MG63 (cell line): ENCODE data around the gene ZPBP. TPM values are rescaled to one million over a fixed set of nuclear protein-coding genes. Genes with fewer than 3 reads are reported as not detected.
"Not testable (repeated sequence)": the region's sequence is repeated elsewhere in the genome, so short reads cannot be mapped to it uniquely, and the experiment has no call there.

ENCODE experiments used
- DNase-seq: peaks from one replicate; pipeline ENCODE4 v3.0.0-alpha.2; 2020
- H3K27me3 ChIP-seq: fragments of 250-450 bp; sonication (Bioruptor Pico); 2 replicates; pipeline ENCODE4 v1.5.1; 2020; ENCODE audit warnings: mild to moderate bottlenecking, moderate library complexity
- H3K36me3 ChIP-seq: fragments of 250-450 bp; sonication (Bioruptor Pico); 2 replicates; pipeline ENCODE4 v1.5.1; 2020; ENCODE audit warnings: mild to moderate bottlenecking, moderate library complexity
- H3K4me3 ChIP-seq: fragments of 250-450 bp; sonication (Bioruptor Pico); 2 replicates; pipeline ENCODE4 v1.5.1; 2020; ENCODE audit warnings: mild to moderate bottlenecking, moderate library complexity
- H3K9me3 ChIP-seq: fragments of 250-450 bp; sonication (Bioruptor Pico); 2 replicates; pipeline ENCODE4 v1.5.1; 2020; ENCODE audit warnings: mild to moderate bottlenecking, moderate library complexity
- total RNA-seq: library from RNA; depleted of rRNA; stranded (reverse); fragments of >200 nt; shearing (Covaris generic); gene quantifications from 2 replicates; pipeline ENCODE4 v1.2.3, GENCODE V29; 2014; ENCODE audit warnings: low replicate concordance

Gene ZPBP
- total RNA-seq, 1 experiment from 2014 or later, result not detected

DNA sequence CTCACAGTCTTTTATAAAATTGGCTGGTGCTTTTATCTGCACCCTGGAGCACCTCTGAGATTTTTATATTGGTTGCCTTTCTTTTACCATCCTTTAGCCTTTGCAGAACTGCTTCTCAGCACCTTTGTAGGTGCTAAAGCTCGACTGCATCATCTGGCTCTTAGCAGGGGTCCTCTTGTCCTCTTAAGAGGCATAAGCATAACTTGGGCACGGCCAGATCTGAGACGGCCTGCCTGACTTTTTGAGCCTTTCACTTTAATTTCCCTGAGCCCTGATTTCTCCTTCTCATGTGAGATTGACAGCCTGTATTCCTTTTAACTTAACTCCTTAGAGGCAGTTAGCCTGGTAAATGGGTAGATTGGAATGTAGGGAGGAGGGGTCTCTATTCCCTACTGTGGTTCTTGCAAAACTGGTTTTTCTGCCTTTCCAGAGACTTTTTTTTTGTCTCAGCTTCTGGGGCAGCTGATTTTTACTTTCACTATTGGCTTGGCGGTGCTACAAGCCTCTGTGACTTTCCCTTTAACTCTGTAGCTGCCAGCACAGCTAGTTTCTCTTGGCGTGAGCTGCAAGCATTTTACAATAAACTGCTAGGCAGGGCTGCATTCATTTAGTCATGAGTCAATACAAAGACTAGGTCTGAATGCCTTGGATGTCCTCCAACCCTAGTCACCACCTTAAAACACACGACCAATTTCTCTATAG is 24.0 kb downstream of the ZPBP start:
- peak overlapping the region; percentile 52 for H3K4me3 ChIP-seq
- peak; percentile 80 for DNase-seq
- H3K9me3 ChIP-seq, result 0 out of 2 replicates have a peak, but pooled peaks cover 2% of the 10 kb centered on the region
- H3K36me3 ChIP-seq, result no peaks in the 10 kb centered on the region
- no peaks in the 10 kb centered on the region for H3K27me3 ChIP-seq

DNA sequence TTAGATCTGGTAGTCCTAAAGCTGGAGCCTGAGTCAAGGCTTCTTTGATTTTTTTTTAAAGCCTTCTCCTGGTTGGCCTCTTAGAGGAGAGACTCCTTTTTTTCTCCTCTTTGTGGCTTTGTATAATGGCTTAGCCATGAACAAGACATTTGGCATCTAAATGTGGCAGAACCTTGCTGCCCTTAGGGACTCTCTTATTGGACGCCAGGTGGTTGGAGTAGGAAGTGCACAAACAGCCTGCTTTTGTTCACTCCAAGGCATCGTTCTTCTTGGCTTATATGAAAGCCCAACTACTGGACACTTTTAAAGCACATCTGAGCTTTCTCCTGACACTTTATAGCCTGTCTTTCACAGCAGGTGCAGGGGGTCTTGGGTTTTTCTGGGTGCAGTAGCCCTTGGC is 25.0 kb downstream of the ZPBP start:
- H3K9me3 ChIP-seq, result 0 out of 2 replicates have a peak, but pooled peaks cover under 1% of the 10 kb centered on the region
- DNase-seq, result peak; percentile 24
- H3K27me3 ChIP-seq, result no peaks in the 10 kb centered on the region
- H3K36me3 ChIP-seq, result no peaks in the 10 kb centered on the region
- no peak overlapping the region for H3K4me3 ChIP-seq

DNA sequence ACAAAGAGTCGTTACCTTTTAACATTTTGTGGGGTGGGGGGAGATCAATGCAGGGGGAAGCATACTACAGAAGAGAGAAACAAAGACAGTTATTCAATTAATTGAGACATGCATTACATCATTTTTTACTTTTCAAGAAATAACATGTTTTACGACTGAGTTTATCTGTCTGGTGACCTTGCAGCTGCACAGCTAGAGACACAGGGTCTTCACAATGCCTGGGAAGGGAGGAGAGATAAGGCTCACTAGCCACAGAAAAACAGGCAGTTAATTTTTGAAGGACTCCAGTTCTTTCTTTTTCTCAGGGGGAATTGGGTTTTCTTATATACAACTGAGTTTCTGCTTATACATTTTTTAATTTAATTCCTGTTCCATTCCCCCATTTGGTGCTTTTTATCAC is 30.1 kb downstream of the ZPBP start:
- Histone ChIP-seq H3K36me3 (no peaks in the 10 kb centered on the region), H3K27me3 (0 out of 2 replicates have a peak, but pooled peaks cover 2% of the 10 kb centered on the region)
- DNase-seq, result no peak

DNA sequence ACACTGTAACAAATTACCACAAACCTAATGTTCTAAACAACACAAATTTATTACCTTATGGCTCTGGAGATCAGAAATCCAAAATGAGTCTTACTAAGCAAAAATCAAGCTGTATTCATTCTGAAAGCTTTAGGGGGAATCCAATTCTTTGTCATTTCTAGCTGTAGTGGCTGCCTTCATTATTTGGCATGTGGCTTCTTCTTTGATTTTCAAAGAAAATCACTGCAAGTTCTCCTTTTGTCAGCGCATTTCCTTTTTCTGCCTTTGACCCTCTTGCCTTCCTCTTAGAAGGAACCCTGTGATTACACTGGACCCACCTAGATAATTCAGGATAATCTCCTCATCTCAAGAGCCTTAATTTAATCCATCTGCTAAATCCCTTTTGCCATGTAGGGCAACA is 36.9 kb downstream of the ZPBP start:
- H3K4me3 ChIP-seq, result no peak overlapping the region
- no peak for DNase-seq
- H3K9me3 ChIP-seq, result no peaks in the 10 kb centered on the region
- no peaks in the 10 kb centered on the region for H3K36me3 ChIP-seq
- H3K27me3 ChIP-seq, result peaks cover 6% of the 10 kb centered on the region; the same call in 1 of the 2 replicates

More for the DNA sequence above, 30.1 kb downstream of the ZPBP start:
- Histone ChIP-seq H3K9me3 (no peaks in the 10 kb centered on the region), H3K4me3 (no peak overlapping the region)

DNA sequence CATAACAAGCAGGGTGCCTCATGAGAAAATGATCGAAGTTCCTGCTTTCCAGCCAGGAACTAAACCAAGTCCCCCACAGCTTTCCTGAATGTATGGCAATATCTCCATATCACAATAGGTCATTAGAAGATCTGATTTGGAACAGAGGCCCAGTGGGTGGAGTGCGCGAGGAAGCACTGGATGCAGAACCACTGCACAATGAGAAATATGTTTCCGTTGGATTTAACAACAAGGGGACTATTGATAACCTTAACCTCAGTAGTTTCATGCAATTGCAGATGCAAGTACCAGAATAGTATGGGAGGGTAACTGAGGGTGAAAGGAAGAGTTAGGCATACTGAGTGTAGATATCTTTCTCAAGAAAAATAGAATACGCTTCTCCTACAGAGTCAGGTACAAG is 45.3 kb downstream of the ZPBP start:
- DNase-seq, result no peak
- Histone ChIP-seq H3K27me3 (no peaks in the 10 kb centered on the region), H3K4me3 (no peak overlapping the region), H3K36me3 (no peaks in the 10 kb centered on the region), H3K9me3 (no peaks in the 10 kb centered on the region)

DNA sequence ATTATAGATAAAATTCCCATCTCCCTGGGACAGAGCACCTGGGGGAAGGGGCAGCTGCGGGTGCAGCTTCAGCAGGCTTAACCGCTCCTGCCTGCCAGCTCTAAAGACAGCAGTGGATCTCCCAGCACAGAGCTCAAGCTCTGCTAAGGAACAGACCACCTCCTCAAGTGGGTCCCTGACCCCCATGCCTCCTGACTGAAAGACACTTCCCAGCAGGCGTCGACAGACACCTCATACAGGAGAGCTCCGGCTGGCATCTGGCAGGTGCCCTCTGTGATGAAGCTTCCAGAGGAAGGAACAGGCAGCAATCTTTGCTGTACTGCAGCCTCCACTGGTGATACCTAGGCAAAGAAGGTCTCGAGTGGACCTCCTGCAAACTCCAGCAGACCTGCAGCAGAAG is 51.9 kb downstream of the ZPBP start:
- DNase-seq, H3K9me3 ChIP-seq, H3K36me3 ChIP-seq, H3K27me3 ChIP-seq, H3K4me3 ChIP-seq: not testable (repeated sequence)

DNA sequence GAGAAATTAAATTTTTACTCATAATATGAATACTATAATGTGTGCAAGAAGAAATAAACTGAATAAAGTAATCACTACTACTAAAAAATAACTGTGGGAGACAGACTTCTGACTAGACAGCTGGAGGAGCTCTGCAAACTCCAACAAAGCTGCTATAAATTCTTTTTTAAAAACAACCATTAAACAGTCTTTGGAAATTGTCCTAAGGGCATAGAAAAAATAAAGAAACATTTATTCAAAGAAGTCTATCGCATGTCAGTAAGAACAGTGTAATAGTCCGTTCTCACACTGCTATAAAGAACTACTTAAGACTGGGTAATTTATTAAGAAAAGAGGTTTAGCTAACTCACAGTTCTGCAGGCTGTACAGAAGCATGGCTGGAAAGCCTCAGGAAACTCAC is 56.0 kb downstream of the ZPBP start:
- no peaks in the 10 kb centered on the region for H3K9me3 ChIP-seq
- H3K36me3 ChIP-seq, result no peaks in the 10 kb centered on the region
- no peak overlapping the region for H3K4me3 ChIP-seq
- H3K27me3 ChIP-seq, result no peaks in the 10 kb centered on the region
- DNase-seq, result no peak

DNA sequence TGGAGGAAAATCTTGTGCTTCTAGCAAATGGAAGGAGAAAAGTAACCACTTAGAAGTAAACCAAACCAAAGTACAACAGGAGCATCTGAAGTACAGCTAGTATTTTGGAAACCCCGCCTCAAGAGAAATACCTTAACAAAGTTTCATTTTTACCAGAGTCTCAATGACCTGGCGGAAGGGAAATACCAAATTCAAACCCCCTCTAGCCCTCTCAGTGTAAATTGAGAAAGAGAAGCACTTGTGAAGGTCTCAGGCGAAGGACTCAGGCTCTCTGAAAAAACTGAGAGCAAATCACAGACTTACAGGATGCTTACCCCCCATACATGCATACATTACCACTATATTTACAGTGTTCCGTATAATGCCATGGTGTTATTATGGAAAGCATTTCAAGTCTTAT is 70.1 kb downstream of the ZPBP start:
- no peak for DNase-seq
- H3K36me3 ChIP-seq, result no peaks in the 10 kb centered on the region
- H3K4me3 ChIP-seq, result no peak overlapping the region
- no peaks in the 10 kb centered on the region for H3K27me3 ChIP-seq
- no peaks in the 10 kb centered on the region for H3K9me3 ChIP-seq

DNA sequence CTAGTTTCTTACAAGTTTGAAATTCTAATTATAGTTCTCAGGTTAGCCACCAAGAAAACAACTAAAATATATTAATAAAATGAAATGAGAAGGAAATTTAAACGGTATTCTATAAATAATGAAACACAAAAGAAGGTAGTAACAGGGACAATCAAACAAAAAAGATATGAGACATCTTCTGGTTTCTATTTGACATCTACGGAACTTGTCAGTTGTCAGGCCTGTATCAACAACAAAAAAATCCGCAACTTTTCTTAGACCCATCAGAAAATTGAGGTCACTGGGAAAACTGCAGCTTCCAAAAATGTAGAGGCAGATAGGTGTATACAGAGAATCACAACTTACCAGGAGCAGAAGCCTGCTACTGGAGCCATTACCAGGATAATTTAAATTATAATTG is 70.6 kb downstream of the ZPBP start:
- Histone ChIP-seq H3K4me3 (no peak overlapping the region), H3K27me3 (no peaks in the 10 kb centered on the region), H3K9me3 (no peaks in the 10 kb centered on the region), H3K36me3 (no peaks in the 10 kb centered on the region)
- DNase-seq, result no peak

DNA sequence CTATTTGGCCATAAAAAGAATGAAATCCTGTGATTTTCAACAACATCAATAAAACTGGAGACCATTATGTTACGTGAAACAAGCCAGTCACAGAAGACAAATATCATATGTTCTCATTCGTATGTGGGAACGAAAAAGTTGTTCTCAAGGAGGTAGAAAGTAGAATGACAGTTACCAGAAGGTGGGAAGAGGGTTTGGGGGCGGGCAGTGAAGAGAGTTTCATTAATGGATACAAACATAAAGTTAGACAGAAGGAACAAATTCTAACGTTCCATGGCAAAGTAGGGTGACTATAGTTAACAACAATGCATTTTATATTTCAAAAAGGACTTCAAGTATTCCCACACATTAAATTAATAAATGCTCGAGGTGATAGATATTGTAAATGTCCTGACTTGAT is 97.4 kb downstream of the ZPBP start:
- no peak overlapping the region for H3K4me3 ChIP-seq
- H3K27me3 ChIP-seq, result no peaks in the 10 kb centered on the region
- H3K9me3 ChIP-seq, result no peaks in the 10 kb centered on the region

DNA sequence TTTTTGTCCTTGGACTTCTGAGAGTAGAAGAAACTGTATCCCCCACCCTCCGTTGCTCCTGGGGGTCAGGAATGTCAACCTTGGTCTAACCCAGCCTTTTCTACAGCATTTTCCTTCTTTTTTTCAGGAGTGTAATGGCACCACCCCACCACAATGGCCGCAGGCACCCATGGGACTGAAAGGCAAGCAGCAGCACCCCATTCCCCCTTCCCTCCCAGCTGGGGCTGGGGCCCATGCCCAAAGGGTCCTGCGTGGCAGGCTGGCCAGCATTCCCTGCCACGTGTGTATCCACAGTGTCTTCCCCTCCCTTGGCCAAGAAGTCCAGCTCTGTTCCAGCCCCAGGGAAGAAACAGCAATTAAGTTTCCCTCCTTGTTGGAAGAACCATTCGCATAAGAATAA is 106.9 kb downstream of the ZPBP start:
- no peaks in the 10 kb centered on the region for H3K9me3 ChIP-seq
- no peaks in the 10 kb centered on the region for H3K27me3 ChIP-seq
- DNase-seq, result no peak

More for the DNA sequence above, 97.4 kb downstream of the ZPBP start:
- DNase-seq, result no peak
- no peaks in the 10 kb centered on the region for H3K36me3 ChIP-seq

DNA sequence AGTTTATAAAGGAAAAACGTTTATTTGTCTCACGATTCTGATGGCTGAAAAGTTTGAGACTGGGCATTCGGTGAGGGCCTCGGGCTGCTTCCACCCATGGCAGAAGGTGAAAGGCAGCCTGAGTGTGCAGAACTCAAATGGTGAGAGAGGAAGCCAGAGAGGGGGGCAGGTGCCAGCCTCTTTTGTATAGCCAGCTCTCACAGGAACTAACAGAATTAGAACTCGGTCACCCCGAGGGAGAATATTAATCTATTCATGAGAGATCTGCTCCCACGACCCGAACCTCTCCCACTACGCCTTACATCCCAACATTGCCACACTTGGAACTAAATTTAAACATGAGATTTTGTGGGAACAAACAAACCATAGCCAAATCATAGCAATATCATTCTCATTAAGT is 112.6 kb downstream of the ZPBP start:
- H3K4me3 ChIP-seq, result no peak overlapping the region
- no peaks in the 10 kb centered on the region for H3K27me3 ChIP-seq
- no peaks in the 10 kb centered on the region for H3K9me3 ChIP-seq
- no peak for DNase-seq
- no peaks in the 10 kb centered on the region for H3K36me3 ChIP-seq

More for the DNA sequence above, 106.9 kb downstream of the ZPBP start:
- no peaks in the 10 kb centered on the region for H3K36me3 ChIP-seq
- no peak overlapping the region for H3K4me3 ChIP-seq

DNA sequence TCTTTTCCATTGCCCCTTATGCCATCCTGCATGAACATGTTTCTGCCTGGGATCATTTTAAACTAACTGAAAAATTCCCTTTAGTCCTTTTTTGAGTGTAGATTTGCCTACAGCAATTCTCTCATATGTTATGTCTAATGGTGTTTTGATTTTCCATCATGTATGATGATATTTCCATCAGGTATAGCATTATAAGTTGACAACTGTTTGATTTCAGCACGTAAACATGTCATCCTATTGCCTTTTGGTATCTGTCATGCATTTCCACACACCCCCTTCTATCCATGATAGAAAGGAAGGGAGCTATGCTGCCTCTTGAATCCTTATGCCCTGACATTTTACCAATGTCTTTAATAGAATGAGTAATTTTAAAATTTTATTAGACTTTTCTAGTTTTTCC is 116.8 kb downstream of the ZPBP start:
- Histone ChIP-seq H3K27me3 (no peaks in the 10 kb centered on the region), H3K9me3 (no peaks in the 10 kb centered on the region), H3K4me3 (no peak overlapping the region), H3K36me3 (no peaks in the 10 kb centered on the region)
- no peak for DNase-seq

DNA sequence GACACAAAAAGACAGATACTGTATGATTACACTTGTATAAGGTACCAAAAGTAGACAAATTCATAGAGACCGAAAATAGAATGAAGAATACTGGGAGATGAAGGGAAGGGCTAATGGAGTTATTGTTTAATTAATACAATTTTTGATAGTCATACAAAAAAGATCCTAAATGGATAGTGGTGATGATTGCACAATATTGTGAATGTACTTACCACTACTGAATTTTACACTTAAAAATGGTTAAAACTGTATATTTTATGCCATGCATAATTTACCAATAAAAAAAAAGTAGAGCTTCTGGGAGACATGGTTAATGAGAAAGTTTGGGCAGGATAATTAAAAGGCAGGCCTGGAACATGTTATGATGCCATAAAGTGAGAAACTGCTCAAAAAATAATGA is 119.0 kb downstream of the ZPBP start:
- no peaks in the 10 kb centered on the region for H3K36me3 ChIP-seq
- no peaks in the 10 kb centered on the region for H3K27me3 ChIP-seq
- DNase-seq, result no peak
- no peak overlapping the region for H3K4me3 ChIP-seq
- no peaks in the 10 kb centered on the region for H3K9me3 ChIP-seq

DNA sequence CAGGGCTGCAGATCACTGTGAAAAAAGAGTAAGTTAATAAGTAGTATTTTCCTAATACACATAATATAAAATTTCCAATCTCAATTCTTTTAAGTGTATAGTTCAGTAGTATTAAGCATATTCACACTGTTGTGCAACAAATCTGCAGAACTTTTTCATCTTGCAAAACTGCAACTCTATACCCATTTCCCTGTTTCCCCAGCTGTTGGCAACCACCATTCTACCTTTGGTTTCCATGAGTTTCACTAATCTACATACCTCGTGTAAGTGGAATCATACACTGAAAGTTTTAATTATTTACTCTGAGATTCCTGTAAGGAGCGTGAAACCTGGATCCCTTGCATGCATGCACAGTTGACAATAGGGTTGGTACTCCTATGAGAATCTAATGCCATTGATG is 155.4 kb downstream of the ZPBP start:
- Histone ChIP-seq H3K27me3 (no peaks in the 10 kb centered on the region), H3K4me3 (no peak overlapping the region), H3K36me3 (no peaks in the 10 kb centered on the region), H3K9me3 (no peaks in the 10 kb centered on the region)
- no peak for DNase-seq

DNA sequence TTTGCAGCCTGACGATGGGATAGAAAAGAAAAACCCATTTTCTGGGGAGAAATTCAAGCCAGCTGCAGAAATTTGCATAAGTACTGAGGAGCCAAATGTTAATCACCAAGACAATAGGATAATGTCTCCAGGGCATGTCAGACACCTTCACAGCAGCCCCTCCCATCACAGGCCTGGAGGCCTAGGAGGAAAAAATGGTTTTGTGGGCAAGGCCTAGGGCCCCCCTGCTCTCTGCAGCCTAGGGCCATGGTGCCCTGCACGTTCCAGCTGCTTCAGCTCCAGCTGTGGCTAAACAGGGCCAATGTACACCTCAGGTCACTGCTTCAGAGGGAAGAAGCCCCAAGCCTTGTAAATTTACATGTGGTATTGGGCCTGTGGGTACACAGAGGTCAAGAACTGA is 161.4 kb downstream of the ZPBP start:
- Histone ChIP-seq H3K4me3 (no peak overlapping the region), H3K36me3 (no peaks in the 10 kb centered on the region), H3K27me3 (no peaks in the 10 kb centered on the region), H3K9me3 (no peaks in the 10 kb centered on the region)
- DNase-seq, result no peak

DNA sequence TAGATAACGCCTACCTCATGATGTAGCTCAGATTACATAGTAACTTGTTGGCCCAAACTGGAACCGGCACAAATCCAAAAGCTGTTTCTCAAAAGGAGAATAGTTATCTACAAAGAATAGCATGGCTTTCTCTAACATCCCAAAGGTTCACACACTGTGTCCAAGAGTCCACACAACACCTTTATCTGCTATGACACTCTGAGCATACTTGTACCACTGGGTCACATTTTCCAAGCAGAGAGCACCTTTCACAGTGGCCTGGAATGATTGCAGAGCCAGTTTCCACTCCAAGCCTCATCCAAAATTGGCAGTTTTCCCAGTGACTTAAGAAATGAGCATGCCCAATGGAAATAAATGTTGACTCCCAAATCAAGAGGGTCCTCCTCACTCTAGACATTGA is 164.3 kb downstream of the ZPBP start:
- H3K9me3 ChIP-seq, result no peaks in the 10 kb centered on the region
- H3K4me3 ChIP-seq, result no peak overlapping the region
- no peak for DNase-seq
- H3K36me3 ChIP-seq, result no peaks in the 10 kb centered on the region
- no peaks in the 10 kb centered on the region for H3K27me3 ChIP-seq

DNA sequence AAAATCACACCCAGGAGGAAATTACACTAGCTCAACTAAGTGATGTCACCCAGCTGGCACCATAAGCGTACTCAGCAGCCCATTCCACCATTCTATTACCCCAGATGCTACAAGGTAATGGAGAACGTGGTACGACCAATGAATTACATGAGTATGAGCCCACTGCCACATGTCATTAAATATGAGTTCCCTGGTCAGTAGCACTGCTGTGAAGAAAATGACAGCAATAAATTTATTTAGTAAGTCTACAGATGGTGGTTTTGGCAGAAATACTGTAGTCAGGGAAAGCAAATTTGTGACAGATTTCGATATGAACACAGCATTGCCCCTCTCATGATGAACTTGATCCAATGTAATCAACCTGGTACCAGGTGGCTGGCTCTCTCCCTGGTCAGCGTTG is 165.4 kb downstream of the ZPBP start:
- Histone ChIP-seq H3K27me3 (no peaks in the 10 kb centered on the region), H3K9me3 (no peaks in the 10 kb centered on the region), H3K36me3 (no peaks in the 10 kb centered on the region), H3K4me3 (no peak overlapping the region)
- no peak for DNase-seq

DNA sequence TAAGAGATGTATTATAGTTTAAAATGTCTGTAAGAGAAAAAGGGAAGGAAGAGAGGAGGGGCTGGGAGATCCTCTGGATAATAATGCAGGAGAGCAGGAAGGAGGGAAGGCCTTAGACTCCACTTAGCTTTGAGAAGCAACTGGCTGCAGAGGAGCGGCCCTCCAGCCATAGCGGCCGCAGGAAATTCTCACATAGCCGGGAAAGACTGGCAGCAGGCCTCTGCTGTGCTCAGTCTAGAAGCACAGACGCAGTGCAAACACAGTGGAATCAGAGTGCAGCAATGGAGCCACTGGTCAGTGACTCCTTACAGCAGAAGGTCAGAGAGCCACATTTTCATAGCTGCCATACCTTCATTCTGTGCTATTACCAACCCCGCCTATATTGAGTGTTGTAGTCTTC is 166.3 kb downstream of the ZPBP start:
- no peak for DNase-seq
- H3K9me3 ChIP-seq, result no peaks in the 10 kb centered on the region
- no peaks in the 10 kb centered on the region for H3K36me3 ChIP-seq
- no peaks in the 10 kb centered on the region for H3K27me3 ChIP-seq
- no peak overlapping the region for H3K4me3 ChIP-seq
